Measurements from ENCODE around the gene PHLDA1. TPM values are rescaled to one million over a fixed set of nuclear protein-coding genes. Genes with fewer than 3 reads are reported as not detected.

Gene PHLDA1
- total and polyA plus RNA-seq, 10 of the 15 experiments (the other 5 are each of a cell fraction or from before 2014, with no cell fraction given): 0.66 to 14.2 (median 1.3) TPM

DNA sequence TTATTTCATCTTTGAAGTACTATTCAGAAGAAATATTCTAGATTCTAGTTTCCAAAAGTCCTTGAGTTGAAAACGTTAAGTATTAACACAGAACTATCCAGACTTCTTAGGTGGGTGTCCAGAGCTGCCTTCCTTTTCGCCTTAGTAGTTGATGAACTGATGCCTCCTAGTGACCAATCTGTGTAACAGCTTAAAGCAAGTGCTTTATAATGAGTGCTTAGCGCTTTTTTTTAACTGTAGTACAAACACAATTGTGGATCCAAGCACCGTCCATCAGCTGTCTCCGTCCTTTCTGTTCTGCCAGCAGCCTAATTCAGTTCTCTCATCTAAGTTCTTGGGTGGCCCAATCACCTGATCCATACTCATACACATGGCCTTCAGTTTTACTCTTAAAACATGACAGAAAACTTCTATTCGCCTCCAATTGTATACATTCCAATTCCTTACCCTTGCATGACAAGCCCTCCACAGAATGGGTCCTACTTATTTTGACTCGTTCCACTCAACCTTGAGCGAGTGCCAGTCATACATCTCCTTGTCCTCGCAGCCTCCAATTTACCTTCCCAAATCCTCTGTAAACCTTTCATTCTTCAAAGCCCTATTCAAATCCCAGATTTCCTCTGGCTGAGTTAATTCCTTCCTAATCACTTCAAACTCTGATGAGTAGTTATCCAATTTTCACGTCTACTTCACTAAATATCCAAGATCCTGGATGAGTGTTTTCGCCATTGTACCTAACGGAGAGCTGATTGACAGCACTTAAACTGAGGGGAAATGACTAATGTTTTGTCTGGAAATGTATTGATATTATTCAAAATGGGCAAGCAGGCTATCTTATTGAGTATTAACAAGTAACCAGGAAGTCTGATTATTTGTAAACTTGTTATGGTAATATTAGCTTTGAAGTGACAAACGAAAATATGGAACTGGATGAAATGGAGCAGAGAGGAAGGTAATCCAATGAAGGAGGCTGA lies 5.8 kb upstream of the PHLDA1 start (continued):
- TF ChIP-seq, protein P1, sequence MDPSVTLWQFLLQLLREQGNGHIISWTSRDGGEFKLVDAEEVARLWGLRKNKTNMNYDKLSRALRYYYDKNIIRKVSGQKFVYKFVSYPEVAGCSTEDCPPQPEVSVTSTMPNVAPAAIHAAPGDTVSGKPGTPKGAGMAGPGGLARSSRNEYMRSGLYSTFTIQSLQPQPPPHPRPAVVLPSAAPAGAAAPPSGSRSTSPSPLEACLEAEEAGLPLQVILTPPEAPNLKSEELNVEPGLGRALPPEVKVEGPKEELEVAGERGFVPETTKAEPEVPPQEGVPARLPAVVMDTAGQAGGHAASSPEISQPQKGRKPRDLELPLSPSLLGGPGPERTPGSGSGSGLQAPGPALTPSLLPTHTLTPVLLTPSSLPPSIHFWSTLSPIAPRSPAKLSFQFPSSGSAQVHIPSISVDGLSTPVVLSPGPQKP (IDR thresholded peaks at IDR 0.05; ENCODE audit: low read depth, low read length): no peak
- TF ChIP-seq, protein P2, sequence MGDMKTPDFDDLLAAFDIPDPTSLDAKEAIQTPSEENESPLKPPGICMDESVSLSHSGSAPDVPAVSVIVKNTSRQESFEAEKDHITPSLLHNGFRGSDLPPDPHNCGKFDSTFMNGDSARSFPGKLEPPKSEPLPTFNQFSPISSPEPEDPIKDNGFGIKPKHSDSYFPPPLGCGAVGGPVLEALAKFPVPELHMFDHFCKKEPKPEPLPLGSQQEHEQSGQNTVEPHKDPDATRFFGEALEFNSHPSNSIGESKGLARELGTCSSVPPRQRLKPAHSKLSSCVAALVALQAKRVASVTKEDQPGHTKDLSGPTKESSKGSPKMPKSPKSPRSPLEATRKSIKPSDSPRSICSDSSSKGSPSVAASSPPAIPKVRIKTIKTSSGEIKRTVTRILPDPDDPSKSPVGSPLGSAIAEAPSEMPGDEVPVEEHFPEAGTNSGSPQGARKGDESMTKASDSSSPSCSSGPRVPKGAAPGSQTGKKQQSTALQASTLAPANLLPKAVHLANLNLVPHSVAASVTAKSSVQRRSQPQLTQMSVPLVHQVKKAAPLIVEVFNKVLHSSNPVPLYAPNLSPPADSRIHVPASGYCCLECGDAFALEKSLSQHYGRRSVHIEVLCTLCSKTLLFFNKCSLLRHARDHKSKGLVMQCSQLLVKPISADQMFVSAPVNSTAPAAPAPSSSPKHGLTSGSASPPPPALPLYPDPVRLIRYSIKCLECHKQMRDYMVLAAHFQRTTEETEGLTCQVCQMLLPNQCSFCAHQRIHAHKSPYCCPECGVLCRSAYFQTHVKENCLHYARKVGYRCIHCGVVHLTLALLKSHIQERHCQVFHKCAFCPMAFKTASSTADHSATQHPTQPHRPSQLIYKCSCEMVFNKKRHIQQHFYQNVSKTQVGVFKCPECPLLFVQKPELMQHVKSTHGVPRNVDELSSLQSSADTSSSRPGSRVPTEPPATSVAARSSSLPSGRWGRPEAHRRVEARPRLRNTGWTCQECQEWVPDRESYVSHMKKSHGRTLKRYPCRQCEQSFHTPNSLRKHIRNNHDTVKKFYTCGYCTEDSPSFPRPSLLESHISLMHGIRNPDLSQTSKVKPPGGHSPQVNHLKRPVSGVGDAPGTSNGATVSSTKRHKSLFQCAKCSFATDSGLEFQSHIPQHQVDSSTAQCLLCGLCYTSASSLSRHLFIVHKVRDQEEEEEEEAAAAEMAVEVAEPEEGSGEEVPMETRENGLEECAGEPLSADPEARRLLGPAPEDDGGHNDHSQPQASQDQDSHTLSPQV (IDR thresholded peaks at IDR 0.05): no peak
- TF ChIP-seq JUNB (IDR thresholded peaks at IDR 0.05) (no peak), EED (IDR thresholded peaks at IDR 0.05; ENCODE audit: low read depth) (no peak), RAD21 (IDR thresholded peaks at IDR 0.05; ENCODE audit: insufficient read depth, low read depth, low read length) (peak; percentile 96)
- TF ChIP-seq, protein P3, sequence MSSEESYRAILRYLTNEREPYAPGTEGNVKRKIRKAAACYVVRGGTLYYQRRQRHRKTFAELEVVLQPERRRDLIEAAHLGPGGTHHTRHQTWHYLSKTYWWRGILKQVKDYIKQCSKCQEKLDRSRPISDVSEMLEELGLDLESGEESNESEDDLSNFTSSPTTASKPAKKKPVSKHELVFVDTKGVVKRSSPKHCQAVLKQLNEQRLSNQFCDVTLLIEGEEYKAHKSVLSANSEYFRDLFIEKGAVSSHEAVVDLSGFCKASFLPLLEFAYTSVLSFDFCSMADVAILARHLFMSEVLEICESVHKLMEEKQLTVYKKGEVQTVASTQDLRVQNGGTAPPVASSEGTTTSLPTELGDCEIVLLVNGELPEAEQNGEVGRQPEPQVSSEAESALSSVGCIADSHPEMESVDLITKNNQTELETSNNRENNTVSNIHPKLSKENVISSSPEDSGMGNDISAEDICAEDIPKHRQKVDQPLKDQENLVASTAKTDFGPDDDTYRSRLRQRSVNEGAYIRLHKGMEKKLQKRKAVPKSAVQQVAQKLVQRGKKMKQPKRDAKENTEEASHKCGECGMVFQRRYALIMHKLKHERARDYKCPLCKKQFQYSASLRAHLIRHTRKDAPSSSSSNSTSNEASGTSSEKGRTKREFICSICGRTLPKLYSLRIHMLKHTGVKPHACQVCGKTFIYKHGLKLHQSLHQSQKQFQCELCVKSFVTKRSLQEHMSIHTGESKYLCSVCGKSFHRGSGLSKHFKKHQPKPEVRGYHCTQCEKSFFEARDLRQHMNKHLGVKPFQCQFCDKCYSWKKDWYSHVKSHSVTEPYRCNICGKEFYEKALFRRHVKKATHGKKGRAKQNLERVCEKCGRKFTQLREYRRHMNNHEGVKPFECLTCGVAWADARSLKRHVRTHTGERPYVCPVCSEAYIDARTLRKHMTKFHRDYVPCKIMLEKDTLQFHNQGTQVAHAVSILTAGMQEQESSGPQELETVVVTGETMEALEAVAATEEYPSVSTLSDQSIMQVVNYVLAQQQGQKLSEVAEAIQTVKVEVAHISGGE (CRISPR knock-in tag; IDR thresholded peaks at IDR 0.05): no peak
